Measurements from ENCODE around the gene CD79B. TPM values are rescaled to one million over a fixed set of nuclear protein-coding genes. Genes with fewer than 3 reads are reported as not detected.

CD79B gene
- total and polyA plus RNA-seq, 2 experiments from 2014 or later = 1.3 to 2.5 TPM

- TF ChIP-seq CTCF (conservative IDR thresholded peaks at IDR 0.05; ENCODE audit: low read depth in 2 of 2) = no peak
- no peak for TF ChIP-seq JUNB (IDR thresholded peaks at IDR 0.05; ENCODE audit: unreplicated experiment)
- no peak for TF ChIP-seq POLR2AphosphoS5 (IDR thresholded peaks at IDR 0.05; ENCODE audit: low read depth)
- no peak for TF ChIP-seq ZNF331 (CRISPR knock-in tag; IDR thresholded peaks at IDR 0.05; ENCODE audit: low read depth)
- no peak for TF ChIP-seq CREB1 (CRISPR knock-in tag; IDR thresholded peaks at IDR 0.05; ENCODE audit: low read depth)
- no peak for TF ChIP-seq EZH2 (IDR thresholded peaks at IDR 0.05; ENCODE audit: low read depth, unreplicated experiment)
- no peak for TF ChIP-seq ETS1 (IDR thresholded peaks at IDR 0.05)
Observed at GRCh38 chr17:63954402-63955063, 22.4 kb upstream of the CD79B start (continued).

- no peaks in the 10 kb centered on the region for H3K36me3 ChIP-seq (ENCODE audit: insufficient read depth)
- Mint-ChIP-seq H3K9me3 (no peaks in the 10 kb centered on the region), H3K27me3 (ENCODE audit: insufficient read depth, low read depth, poor library complexity) (peaks cover 8% of the 10 kb centered on the region), H3K27ac (no peak overlapping the region), H3K4me1 (peaks cover 4% of the 10 kb centered on the region; the same call in 1 of the 3 replicates), H3K4me3 (no peak overlapping the region), H3K36me3 (ENCODE audit: low read depth) (no peaks in the 10 kb centered on the region; the same call in 2 of the 3 replicates)
- no peaks in the 10 kb centered on the region for H3K27me3 ChIP-seq (ENCODE audit: insufficient read depth)
- no peaks in the 10 kb centered on the region for H3K4me1 ChIP-seq (ENCODE audit: insufficient read depth)
- H2AFZ ChIP-seq = no peak overlapping the region
- no peaks in the 10 kb centered on the region for H3K79me2 ChIP-seq (replicated peaks; ENCODE audit: insufficient read depth)
- no peaks in the 10 kb centered on the region for H3K9me2 ChIP-seq (ENCODE audit: insufficient read depth)
- H3K27ac ChIP-seq (ENCODE audit: low read depth) = no peak overlapping the region
- H4K20me1 ChIP-seq (replicated peaks; ENCODE audit: insufficient read depth) = no peaks in the 10 kb centered on the region
- ATAC-seq = peak; percentile 72
- H3K4me3 ChIP-seq = no peak overlapping the region
- no peak overlapping the region for H3K4me2 ChIP-seq
- peak; percentile 74 for DNase-seq (ENCODE audit: low spot score)
- no peaks in the 10 kb centered on the region for H3F3A ChIP-seq (replicated peaks; ENCODE audit: low read depth)
- TF ChIP-seq CTCF (conservative IDR thresholded peaks at IDR 0.05; ENCODE audit: low read depth in 2 of 2) = peak; percentile 77 to 85
- no peak for TF ChIP-seq CREB1 (CRISPR knock-in tag; IDR thresholded peaks at IDR 0.05; ENCODE audit: low read depth)
Observed at GRCh38 chr17:63950940-63951907, 19.1 kb upstream of the CD79B start.

Data from GM23338 (cell line).